Prostate gland (tissue), 2 donors: ENCODE measurements around the gene GTF2H4.
A peak's percentile ranks its signal among the peaks of the same experiment; 100 is the strongest.

Source experiments
- POLR2AphosphoS5 ChIP-seq: sonication (generic); formaldehyde crosslinking; IDR thresholded peaks from one replicate; pipeline ENCODE4 v1.6.1; 2017; ENCODE audit warnings: antibody characterized with exemption
- TF ChIP-seq, protein P1 (sequence below), 4 experiments: fragments of 200-600 bp in 2 of 4; fragments of 450-650 bp in 2 of 4; sonication (generic) in 2 of 4; IDR thresholded peaks; 1 replicate in 3 of 4; 2 replicates in 1 of 4; pipeline ENCODE4 v1.5.1; 2016 to 2019; ENCODE audit warnings: antibody characterized with exemption in 4 of 4, mild to moderate bottlenecking in 2 of 4, moderate library complexity in 2 of 4

DNA sequence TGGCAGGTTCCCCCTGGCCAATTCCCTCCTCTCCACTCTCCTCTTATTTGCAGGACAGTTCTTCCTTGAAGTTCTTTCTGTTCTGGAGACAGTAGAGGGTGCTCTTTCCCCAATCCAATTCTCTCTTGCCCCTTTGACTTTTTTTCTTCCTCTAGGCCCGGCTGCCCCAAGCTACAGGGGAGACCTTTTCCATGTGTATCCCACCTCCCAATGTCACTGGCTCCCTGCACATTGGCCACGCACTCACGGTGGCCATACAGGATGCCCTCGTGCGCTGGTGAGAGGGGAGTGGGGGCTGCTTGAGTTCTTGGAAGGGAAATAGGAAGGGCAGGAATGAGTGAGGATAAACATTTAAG lies 7.6 kb downstream of the GTF2H4 start:
- peak; percentile 55 for TF ChIP-seq POLR2AphosphoS5
- TF ChIP-seq, protein P1, sequence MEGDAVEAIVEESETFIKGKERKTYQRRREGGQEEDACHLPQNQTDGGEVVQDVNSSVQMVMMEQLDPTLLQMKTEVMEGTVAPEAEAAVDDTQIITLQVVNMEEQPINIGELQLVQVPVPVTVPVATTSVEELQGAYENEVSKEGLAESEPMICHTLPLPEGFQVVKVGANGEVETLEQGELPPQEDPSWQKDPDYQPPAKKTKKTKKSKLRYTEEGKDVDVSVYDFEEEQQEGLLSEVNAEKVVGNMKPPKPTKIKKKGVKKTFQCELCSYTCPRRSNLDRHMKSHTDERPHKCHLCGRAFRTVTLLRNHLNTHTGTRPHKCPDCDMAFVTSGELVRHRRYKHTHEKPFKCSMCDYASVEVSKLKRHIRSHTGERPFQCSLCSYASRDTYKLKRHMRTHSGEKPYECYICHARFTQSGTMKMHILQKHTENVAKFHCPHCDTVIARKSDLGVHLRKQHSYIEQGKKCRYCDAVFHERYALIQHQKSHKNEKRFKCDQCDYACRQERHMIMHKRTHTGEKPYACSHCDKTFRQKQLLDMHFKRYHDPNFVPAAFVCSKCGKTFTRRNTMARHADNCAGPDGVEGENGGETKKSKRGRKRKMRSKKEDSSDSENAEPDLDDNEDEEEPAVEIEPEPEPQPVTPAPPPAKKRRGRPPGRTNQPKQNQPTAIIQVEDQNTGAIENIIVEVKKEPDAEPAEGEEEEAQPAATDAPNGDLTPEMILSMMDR (IDR thresholded peaks at IDR 0.05) = peak in 3 of 4 experiments; percentile 45 to 74 (median 61)
